ENCODE results near the gene SLC9C1.

SLC9C1 gene

GRCh38 chr3:112260563-112260962 is 33.5 kb downstream of the SLC9C1 start:
- no peak for TF ChIP-seq TCF12 (IDR thresholded peaks at IDR 0.05; ENCODE audit: low read depth)
- no peak for TF ChIP-seq FOXM1 (IDR thresholded peaks at IDR 0.05; ENCODE audit: borderline replicate concordance, low read depth)
- TF ChIP-seq EP300 (IDR thresholded peaks at IDR 0.05; ENCODE audit: borderline replicate concordance), result no peak
- TF ChIP-seq MAX (IDR thresholded peaks at IDR 0.05), result no peak
- no peak for TF ChIP-seq ZBTB7A (IDR thresholded peaks at IDR 0.05; ENCODE audit: low read depth)
- no peak for TF ChIP-seq YY1 (IDR thresholded peaks at IDR 0.05; ENCODE audit: low read depth)
- TF ChIP-seq REST (IDR thresholded peaks at IDR 0.05; ENCODE audit: low read depth), result no peak
- TF ChIP-seq CREB1 (IDR thresholded peaks at IDR 0.05; ENCODE audit: low read depth), result no peak
- TF ChIP-seq RAD21 (IDR thresholded peaks at IDR 0.05; ENCODE audit: low read depth), result no peak
- TF ChIP-seq EGR1 (IDR thresholded peaks at IDR 0.05), result no peak
- no peak for TF ChIP-seq TEAD4 (IDR thresholded peaks at IDR 0.05)
- no peak for TF ChIP-seq CEBPB (IDR thresholded peaks at IDR 0.05)
- no peak for TF ChIP-seq TAF1 (IDR thresholded peaks at IDR 0.05; ENCODE audit: low read depth)
- TF ChIP-seq NFIC (IDR thresholded peaks at IDR 0.05), result no peak
- TF ChIP-seq USF1 (IDR thresholded peaks at IDR 0.05), result no peak

- TF ChIP-seq NFIC (IDR thresholded peaks at IDR 0.05) (no peak), EP300 (IDR thresholded peaks at IDR 0.05; ENCODE audit: borderline replicate concordance) (no peak), RAD21 (IDR thresholded peaks at IDR 0.05; ENCODE audit: low read depth) (no peak), MAX (IDR thresholded peaks at IDR 0.05) (no peak), EGR1 (IDR thresholded peaks at IDR 0.05) (no peak), TEAD4 (IDR thresholded peaks at IDR 0.05) (no peak), CEBPB (IDR thresholded peaks at IDR 0.05) (no peak), TCF12 (IDR thresholded peaks at IDR 0.05; ENCODE audit: low read depth) (no peak), TAF1 (IDR thresholded peaks at IDR 0.05; ENCODE audit: low read depth) (no peak), FOXM1 (IDR thresholded peaks at IDR 0.05; ENCODE audit: borderline replicate concordance, low read depth) (no peak), CREB1 (IDR thresholded peaks at IDR 0.05; ENCODE audit: low read depth) (no peak), YY1 (IDR thresholded peaks at IDR 0.05; ENCODE audit: low read depth) (no peak), USF1 (IDR thresholded peaks at IDR 0.05) (no peak), REST (IDR thresholded peaks at IDR 0.05; ENCODE audit: low read depth) (no peak), ZBTB7A (IDR thresholded peaks at IDR 0.05; ENCODE audit: low read depth) (no peak)
Observed at GRCh38 chr3:112253301-112253971, 40.6 kb downstream of the SLC9C1 start.

- no peak for TF ChIP-seq TEAD4 (IDR thresholded peaks at IDR 0.05)
- TF ChIP-seq YY1 (IDR thresholded peaks at IDR 0.05; ENCODE audit: low read depth), result no peak
- no peak for TF ChIP-seq USF1 (IDR thresholded peaks at IDR 0.05)
- no peak for TF ChIP-seq FOXM1 (IDR thresholded peaks at IDR 0.05; ENCODE audit: borderline replicate concordance, low read depth)
- no peak for TF ChIP-seq MAX (IDR thresholded peaks at IDR 0.05)
- no peak for TF ChIP-seq EP300 (IDR thresholded peaks at IDR 0.05; ENCODE audit: borderline replicate concordance)
Observed at GRCh38 chr3:112247900-112248299, 46.1 kb downstream of the SLC9C1 start.

- no peak for TF ChIP-seq ZBTB7A (IDR thresholded peaks at IDR 0.05; ENCODE audit: low read depth)
- TF ChIP-seq RAD21 (IDR thresholded peaks at IDR 0.05; ENCODE audit: low read depth), result no peak
- no peak for TF ChIP-seq CEBPB (IDR thresholded peaks at IDR 0.05)
- no peak for TF ChIP-seq NFIC (IDR thresholded peaks at IDR 0.05)
- TF ChIP-seq USF1 (IDR thresholded peaks at IDR 0.05), result no peak
- TF ChIP-seq FOXM1 (IDR thresholded peaks at IDR 0.05; ENCODE audit: borderline replicate concordance, low read depth), result no peak
- TF ChIP-seq TCF12 (IDR thresholded peaks at IDR 0.05; ENCODE audit: low read depth), result no peak
- no peak for TF ChIP-seq EP300 (IDR thresholded peaks at IDR 0.05; ENCODE audit: borderline replicate concordance)
- no peak for TF ChIP-seq CREB1 (IDR thresholded peaks at IDR 0.05; ENCODE audit: low read depth)
- TF ChIP-seq TAF1 (IDR thresholded peaks at IDR 0.05; ENCODE audit: low read depth), result no peak
- TF ChIP-seq EGR1 (IDR thresholded peaks at IDR 0.05), result no peak
- TF ChIP-seq MAX (IDR thresholded peaks at IDR 0.05), result no peak
- no peak for TF ChIP-seq TEAD4 (IDR thresholded peaks at IDR 0.05)
- no peak for TF ChIP-seq REST (IDR thresholded peaks at IDR 0.05; ENCODE audit: low read depth)
- TF ChIP-seq YY1 (IDR thresholded peaks at IDR 0.05; ENCODE audit: low read depth), result no peak
Observed at GRCh38 chr3:112247350-112247749, 46.7 kb downstream of the SLC9C1 start.

All from Ishikawa (cell line).